NCI-H345 treated with DMSO at 0.1 percent for 48 hours (cell line): ENCODE results near the gene BICC1.

Experiments used
- DNase-seq: peaks from one replicate; lab custom pipeline; 2025; ENCODE audit not compliant: unreplicated experiment; lab: John Stamatoyannopoulos, UW

BICC1 gene, protein sequence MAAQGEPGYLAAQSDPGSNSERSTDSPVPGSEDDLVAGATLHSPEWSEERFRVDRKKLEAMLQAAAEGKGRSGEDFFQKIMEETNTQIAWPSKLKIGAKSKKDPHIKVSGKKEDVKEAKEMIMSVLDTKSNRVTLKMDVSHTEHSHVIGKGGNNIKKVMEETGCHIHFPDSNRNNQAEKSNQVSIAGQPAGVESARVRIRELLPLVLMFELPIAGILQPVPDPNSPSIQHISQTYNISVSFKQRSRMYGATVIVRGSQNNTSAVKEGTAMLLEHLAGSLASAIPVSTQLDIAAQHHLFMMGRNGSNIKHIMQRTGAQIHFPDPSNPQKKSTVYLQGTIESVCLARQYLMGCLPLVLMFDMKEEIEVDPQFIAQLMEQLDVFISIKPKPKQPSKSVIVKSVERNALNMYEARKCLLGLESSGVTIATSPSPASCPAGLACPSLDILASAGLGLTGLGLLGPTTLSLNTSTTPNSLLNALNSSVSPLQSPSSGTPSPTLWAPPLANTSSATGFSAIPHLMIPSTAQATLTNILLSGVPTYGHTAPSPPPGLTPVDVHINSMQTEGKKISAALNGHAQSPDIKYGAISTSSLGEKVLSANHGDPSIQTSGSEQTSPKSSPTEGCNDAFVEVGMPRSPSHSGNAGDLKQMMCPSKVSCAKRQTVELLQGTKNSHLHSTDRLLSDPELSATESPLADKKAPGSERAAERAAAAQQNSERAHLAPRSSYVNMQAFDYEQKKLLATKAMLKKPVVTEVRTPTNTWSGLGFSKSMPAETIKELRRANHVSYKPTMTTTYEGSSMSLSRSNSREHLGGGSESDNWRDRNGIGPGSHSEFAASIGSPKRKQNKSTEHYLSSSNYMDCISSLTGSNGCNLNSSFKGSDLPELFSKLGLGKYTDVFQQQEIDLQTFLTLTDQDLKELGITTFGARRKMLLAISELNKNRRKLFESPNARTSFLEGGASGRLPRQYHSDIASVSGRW

DNA sequence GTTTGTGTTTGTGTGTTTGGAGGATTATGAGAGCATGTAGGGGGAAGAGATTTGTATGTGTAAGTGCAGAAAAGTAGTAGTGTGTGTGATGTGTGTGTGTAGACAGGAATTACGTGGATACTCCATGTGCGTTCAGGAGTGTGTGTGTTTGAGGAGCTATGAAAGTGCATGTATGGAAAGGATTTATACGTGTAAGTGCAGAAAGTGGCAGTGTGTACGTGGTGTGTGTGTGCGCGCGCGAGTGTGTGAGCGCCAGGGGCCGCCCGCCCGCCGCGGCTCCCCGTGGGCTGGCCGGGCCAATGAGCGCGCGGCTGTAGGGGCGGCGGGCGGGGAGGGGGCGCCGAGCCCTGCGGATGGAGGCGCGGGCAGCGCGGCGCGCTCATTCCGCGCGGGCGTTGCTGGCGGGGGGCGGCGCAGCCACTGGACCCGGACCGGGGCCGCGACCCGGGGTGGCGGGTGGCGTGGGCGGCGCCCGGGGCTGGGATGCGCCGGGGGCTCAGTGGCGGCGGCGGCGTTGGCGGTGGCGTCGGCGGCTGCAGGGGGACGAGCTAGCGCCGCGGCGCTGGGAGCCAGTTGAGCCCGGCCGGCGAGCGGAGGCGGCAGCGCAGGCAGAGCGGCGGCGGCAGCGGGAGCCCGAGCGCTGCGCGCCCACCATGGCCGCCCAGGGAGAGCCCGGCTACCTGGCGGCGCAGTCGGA is at the start of gene BICC1:
Gene BICC1 (plus strand): TSS at position 382 of the 697 bp plus-strand sequence. CDS start 272 bp downstream, at position 654.
- DNase-seq, result peak; percentile 11

DNA sequence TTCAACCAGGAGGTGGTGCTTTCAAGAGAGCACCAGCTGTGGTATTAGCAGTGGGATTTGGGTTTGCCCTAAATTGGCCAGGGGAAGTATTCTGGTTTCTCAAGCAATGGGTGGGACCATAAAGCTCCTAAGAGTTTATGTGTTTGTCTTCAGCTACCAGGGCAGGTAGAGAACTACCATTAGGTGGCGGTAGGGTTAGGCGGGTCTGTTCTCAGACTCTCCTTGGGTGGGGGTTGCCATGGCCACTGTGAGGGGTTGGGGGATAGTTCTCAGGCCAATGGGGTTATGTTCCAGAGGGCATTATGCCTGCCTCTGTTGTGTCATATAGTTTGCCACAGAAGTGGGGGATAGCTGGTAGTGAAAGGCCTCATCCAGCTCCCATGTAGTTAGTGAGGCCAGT is 47.7 kb upstream of the BICC1 start:
- no peak for DNase-seq

DNA sequence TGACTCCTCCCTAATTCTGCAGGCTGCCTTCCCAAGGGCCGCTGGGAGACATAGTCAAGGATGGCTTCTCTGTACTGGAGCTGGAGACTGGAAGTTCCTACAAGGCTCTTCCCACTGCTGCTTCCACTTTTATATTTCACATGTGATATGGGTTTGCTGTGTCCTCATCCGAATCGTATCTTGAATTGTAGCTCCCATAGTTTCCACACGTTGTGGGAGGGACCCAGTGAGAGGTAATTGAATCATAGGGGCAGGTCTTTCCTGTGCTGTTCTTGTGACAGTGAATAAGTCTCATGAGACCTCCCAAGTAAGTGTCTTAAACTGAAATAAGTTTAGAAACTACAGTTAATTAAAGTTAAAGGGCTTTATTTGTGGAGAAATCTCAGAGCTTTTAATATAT is 47.0 kb upstream of the BICC1 start:
- DNase-seq, result no peak

DNA sequence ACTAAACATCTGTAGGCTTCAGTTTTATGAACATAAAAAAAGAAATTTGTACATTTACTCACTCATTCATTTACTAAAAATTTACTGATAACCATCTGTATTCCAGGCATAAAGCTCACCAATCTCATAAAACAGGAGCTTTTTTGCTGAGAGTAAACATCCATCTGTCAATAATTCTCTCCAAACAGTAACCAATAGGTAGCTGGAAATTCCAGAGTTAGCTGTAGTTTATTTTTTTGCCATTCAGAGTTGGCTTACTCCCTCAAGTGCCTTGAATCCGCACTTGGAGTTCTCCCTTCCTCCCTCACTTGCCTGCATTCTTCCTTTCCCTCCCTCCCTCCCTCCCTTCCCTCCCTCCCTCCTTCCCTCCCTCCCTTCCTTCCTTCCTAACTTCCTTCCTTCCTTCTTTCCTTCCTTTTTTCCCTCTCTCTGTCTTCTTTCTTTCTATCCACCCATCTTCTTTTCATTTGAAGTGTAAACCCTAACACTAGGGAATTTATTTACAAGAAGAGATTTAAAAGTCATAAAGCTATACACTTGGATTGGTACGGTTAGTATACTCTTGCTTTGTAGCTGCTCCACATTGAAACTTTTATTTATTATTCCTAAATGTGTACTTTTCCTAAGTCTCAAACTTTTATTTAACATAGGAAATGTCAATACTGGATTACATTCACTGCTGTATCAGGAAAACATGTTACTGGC is 44.6 kb upstream of the BICC1 start:
- DNase-seq, result no peak

DNA sequence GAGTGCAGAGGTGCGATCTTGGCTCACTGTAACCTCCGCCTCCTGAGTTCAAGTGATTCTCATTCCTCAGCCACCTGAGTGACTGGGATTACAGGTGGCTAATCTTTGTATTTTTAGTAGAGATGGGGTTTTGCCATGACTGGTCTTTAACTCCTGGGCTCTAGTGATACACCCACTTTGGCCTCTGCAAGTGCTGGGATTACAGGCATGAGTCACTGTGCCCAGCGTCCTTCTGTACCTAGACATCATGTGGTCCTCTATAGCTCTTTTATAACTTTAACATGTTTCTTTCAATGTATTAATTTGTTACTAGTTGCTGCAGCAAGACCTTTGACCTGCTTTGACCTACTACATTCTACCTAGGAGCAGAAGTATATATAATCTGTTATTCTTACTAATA is 38.7 kb upstream of the BICC1 start:
- no peak for DNase-seq

DNA sequence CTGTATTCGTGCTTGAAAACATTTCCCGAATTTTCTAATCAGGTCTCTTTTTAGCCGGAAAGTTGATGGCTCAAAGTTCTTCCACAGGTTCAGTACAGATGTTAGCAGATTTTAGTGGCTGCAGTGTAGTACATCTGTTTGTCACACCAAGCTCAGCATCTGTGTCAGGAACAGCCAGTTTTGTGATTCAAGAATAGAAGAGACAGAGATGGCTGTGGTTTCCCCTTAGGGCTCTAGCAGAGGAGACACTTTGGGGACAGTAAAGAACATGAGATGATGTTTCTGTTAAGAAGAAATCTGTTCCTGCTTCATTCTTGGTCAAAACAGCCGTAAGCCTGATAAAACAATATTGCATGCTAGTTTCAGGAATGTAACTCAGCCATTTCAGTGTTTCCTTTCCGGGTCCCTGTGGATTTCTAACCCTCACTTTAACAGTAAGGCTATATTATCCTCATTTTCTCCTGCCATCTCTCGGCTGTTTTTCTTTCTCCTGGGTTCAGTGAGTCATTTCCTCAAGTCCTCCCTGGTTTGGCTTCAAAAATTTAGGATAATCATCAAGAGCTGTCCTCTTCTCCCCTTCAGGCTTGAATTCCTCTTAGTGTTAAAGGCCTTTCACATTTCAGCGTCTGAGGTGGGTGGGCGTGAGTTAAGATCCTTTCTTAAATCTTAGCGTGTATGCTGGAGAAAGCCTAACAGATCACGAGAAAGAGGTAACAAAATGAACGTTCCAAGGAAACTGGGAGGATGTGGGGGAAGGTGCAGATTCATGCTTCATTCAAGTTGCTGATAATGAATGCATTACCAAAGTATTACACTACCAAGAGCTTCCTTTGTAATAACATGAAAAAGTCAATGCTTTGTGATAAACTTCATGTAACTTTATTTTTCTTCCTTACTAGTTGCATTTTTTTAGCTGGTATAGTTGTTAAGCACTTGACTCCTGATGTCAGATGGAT is 37.1 kb upstream of the BICC1 start:
- DNase-seq, result no peak

DNA sequence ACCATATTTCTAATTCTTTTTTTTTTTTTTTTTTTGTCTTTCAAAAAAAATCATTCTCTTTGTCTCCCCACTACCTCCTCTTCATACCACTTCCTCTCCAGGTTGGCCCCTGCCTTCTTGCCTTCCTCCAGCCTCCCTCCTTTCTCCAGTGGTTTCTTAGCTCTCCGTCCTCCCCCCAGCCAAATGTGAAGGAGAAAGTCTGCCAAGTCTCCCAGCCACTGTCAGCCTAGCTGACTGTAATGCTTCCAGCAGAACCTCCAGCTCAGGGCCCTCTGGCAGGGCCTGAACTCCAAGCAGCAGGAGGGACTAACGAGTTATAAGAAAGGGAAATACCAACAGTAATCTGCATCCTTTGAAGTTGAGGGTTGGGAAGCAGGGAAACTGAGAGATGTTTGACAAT is 35.5 kb upstream of the BICC1 start:
- no peak for DNase-seq

DNA sequence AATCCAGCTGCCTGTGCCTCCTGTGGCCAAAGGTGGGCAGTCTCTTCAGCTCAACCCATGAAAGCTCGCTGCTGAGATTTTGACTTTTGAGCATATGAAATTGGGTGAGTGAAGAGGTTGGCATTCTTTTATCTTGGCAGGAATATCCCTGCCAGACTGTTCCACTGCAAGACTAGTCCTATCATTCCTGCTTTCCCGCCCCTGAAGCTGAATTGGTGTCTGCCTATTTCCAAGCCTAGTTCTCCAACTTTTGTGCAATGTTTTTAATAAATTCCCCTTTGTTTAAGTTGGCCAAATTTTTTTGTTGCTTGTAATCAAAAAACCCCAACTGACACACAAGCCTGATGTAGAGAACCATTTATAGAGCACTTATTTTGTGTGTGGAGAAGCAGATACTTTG is 34.8 kb upstream of the BICC1 start:
- no peak for DNase-seq

DNA sequence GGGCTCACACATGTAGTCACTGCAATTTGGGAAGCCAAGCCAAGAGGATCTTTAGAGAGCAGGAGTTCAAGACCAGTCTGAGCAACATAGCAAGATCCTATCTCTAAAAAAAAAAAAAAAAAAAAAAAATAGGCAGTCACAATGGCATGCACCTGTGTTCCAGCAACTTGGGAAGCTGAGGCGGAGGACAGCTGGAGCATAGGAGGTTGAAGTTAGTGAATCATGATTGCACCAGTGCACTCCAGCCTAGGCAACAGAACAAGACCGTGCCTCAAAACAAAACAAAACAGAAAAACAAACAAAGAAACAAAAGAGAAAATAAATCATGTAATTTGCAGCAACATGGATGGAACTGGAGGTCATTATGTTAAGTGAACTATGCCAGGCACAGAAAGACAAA is 33.6 kb upstream of the BICC1 start:
- no peak for DNase-seq

DNA sequence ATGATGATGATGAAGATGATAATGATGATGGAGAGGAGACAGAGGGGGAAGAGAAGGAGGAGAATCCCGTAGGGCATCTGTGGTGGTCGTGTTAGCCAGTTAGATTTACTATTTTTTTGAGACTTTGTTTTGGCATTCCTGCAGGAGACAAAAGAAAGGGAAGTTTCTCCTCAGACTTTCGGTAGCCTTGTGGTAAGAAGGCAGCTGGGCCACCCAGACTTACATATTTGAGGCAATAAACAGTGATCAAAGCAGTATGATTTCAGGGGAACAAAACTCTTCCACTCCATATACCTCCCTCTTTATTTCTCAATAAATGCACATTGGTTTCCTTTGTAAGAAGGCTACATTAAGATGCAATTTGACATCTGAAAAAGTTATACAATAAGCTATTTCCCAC is 32.4 kb upstream of the BICC1 start:
- DNase-seq, result no peak

DNA sequence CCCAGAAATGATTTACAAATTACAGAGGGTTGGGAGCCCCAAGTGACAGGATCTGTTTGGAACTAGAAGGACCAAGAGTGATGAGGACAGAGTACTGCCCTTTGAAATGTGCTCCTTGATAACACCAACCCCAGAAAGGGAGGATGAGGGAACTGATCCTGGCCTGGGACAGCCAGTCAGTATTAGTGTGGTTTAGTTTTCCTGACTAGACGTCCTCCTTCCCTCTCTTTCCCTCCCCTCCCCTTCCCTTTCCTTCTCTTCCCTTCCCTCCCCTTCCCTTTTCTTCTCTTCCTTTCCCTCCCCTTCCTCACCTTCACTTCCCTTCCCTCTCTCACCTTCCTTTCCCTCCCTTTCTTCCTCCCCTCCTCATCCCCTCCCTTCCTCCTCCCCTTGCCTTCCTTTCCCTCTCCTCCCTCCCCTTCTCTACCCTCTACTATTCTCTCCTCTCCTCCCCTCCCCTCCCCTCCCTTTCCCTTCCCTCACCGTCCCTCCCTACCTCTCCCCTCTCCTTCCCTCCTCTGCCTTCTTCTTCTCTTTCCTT is 31.0 kb upstream of the BICC1 start:
- DNase-seq, result no peak

DNA sequence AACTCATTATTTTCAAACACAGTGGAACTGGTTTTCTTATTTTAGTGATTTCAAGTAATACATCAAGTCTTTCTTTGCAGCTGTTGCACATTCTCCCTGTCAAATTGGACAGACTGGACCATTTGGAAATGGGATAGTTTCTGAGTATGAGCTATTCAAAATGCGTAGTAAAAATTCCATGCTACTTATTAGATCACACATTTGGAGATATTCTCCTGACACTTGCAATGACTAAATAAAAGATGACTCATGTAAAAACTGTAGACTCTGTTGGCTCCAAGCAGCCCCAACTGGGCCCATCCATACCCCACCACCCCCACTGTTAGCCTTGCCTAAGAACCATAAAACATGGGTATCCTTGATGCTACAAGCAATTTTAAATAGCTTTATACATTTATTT is 25.9 kb upstream of the BICC1 start:
- DNase-seq, result no peak

DNA sequence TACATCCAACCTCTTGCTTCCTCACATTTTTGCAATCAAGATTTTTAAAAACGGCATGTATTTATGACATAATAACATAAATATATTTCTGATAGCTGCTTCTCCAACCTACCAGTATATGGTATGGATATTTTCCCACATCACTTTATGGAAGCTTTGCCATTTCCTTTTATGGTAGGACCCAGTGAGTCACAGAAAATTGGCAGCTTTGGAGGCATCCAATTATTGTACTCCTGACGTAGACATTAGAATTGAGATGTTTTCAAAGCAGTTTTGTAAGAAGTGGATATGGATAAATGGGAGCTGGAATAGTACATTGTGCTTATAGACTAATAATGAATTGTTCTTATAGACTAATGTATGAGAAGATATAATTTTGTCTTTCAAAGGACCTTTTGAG is 23.8 kb upstream of the BICC1 start:
- DNase-seq, result no peak

DNA sequence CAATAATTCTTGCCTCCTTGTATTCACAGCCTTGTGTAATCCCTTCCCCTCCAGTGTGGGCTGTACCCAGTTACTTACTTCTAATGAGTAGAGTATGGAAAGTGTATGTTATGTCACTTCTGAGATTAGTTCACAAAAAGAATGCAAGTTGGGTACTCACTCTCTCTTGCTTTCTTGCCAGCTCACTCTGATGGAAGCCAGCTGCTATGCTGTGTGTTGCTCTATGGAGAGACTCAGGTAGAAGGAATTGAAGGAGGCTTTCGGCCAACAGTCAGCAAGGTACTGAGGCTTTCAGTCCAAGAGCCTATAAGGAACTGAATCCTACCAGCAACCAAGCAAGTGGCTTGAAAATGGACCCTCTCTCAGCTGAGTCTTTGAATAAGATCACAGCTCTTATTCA is 9.7 kb upstream of the BICC1 start:
- no peak for DNase-seq

DNA sequence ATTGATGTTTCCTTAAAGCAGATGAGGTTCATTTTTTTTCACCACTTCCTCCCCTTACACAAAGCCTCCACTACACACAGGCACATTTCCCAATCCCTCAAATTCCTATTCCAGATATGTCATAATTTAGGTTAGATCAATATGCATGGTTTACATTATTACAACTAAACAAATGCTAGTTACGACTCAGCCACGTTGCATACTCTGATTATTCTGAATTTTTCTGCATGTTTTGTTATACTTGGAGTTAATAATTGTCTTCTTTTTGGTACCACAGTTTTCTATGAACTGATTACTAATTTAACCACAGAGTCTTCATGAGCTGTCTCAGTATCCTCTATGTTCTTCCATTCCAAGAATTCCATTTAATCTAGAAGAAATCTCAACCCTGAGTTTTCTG is 4.4 kb upstream of the BICC1 start:
- DNase-seq, result no peak

DNA sequence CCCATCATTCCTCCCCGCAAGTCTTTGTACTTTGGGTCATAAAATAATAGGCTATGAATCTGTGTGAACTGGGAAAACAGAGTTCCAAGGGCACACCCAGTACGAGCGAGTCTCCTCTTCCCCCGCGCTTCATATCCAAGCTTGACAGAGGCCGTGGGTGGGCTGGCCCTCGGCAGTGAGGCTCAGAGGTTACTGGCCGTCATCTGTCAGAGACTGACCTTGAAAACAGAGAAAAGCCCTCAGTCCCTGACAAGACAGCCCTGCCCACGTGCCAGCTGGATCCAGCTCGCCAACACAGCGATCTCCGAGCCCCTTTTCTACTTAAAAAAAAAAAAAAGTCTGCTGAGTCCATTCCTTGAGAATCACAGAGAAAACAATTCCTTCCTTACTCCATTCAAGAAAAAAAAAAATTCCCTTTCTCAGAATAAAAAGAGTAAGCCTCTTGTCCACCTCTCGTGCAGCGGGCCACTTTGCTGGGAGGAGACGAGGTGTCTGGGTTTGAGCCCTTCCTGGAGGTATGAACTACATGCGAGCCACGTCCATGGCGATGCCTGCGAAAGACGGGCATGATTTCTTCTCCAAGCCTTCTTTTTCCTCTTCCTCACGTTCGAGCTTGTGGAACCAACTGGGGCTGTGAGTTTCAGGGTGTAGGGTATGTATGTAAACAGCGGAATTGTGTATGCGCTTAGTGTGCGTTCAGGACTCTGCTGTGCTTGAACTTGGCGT is 744 bp upstream of the BICC1 start:
- no peak for DNase-seq

DNA sequence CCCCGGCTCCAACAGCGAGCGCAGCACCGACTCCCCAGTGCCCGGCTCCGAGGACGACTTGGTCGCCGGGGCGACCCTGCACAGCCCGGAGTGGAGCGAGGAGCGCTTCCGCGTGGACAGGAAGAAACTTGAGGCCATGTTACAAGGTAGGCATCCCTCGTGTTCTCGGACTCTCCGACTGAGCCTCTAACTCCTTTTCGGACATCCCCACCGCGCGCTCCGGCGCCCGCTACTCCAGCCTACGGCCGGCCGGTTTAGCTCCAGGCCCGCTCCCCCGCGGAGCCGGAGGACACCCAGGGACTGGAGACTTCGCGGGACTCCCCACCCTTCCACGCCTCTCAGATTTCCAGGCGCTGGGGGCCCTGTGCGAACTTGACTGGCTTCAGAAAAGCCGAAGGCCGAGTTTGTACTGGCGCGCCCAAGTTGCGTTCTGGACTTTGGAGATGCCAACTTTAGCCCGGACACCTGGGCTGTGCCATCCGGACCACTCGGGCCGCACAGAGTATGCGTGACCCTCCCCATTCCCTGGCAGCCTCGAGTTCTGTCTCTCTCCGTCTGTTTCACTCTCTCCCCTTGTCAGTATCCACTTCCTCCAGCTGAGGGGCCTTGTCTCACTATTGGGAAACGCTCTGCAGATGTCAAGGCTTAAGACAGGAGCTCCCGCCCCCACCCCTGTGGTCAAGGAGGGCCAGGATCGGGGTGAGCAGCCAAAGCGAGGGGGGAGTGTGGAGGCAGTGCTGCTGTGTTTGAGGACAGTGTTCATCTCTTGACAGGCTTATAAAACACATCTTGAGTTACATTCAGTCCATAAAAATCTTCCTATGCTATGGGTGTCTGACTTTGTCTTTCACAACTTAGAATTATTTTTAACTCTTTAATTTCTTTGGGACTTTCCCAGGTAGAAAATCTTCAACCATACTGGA is 777 bp downstream of the BICC1 start:
- no peak for DNase-seq
